GM15510 (cell line): ENCODE data around the gene HS3ST4.

Source experiments
- POLR2A ChIP-seq: IDR thresholded peaks from 3 replicates; pipeline ENCODE4 v1.6.1; 2011; ENCODE audit warnings: borderline replicate concordance; ENCODE audit not compliant: insufficient read length; ENCODE audit errors: extremely low read depth

HS3ST4 gene

DNA sequence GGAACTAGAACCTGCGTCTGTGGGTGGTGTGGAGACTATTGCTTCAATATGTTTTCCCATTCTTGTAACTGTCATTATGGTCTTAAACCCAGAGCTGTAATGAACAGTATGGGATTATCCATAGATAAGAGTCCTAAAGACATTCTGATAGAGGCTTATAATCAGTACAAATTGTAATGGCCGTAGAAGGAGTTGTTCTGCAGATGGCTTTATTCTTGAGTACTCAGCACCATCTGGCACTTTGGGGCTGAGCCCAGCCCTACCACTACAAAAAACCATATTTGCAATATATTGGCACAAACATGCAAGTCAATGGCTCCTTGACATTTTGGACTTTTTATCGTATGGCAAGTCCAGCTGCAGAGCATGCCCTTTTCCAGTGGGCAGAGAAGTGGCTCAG, 150.0 kb downstream of the HS3ST4 start:
- no peak for TF ChIP-seq POLR2A

DNA sequence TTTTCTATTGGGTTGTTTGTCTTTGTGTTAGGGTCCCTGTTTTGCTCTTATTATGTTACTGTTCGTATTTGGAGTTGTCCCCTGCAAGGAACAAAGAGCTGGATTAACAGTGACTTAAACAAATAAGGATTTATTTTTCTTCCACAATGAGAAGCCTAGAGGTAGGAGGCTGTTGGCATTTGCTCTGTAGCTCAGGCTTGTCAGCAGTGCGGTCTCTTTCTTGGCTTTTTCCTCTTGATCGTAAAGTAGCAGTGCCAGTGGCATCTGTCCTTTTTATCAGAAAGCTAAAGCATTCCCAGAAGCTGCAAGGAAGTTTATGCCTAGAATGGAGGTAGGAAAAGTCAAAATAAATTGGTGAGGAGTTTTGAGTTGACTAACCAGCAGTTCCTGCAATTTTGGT, 154.1 kb downstream of the HS3ST4 start:
- no peak for TF ChIP-seq POLR2A

DNA sequence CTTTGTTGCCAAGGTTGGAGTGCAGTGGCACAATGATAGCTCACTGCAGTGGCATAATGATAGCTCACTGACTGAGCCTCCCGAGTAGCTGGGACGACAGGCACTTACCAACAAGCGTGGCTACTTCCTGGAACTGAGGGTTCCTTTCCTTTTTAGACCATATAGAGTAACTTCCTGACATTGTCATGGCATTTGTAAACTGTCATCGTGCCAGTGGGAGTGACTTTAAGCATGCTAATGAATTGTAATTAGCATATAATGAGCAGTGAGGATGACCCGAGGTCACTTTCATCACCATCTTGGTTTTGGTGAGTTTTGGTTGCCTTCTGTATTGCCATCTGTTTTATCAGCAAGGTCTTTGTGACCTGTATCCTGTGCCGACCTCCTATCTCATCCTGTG, 162.4 kb downstream of the HS3ST4 start:
- no peak for TF ChIP-seq POLR2A

DNA sequence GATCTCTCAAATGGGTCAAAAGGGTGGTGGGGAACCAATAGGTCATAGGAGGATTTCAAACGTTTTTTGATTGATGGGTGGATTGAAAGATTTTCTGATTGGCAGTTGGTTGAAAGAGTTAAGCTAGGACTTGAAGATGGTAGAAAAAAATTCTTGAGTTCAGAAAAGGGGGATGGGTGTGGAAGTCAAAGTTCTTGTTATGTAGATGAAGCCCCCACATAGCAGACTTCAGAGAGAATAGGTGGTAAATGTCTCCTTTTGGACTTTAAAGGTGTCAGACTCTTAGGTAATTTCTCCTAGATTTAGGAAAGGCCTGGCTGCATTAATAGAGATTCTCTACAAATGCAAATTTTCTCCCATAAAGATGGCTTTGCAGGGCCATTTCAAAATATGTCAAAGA, 163.3 kb downstream of the HS3ST4 start:
- TF ChIP-seq POLR2A, result no peak

DNA sequence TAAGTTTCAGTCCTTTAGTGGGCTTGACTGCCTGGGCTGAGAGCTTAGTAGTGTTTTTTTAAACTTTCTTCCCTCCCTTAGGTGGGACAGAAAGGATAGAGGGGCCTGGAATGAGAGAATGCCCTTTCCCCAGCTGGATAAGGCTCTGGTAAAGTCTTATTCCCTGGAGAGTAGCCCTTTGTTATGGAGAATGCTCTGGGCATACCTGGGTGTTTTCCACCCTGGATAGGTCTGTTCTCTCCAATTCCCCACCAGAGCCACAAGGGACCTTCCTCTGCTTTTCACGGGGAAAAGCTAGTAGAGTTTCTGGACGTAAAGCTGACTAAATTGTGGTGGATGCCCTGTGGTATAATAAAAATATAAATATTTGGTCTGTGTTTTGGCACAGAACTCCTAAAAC, 164.1 kb downstream of the HS3ST4 start:
- TF ChIP-seq POLR2A, result no peak

DNA sequence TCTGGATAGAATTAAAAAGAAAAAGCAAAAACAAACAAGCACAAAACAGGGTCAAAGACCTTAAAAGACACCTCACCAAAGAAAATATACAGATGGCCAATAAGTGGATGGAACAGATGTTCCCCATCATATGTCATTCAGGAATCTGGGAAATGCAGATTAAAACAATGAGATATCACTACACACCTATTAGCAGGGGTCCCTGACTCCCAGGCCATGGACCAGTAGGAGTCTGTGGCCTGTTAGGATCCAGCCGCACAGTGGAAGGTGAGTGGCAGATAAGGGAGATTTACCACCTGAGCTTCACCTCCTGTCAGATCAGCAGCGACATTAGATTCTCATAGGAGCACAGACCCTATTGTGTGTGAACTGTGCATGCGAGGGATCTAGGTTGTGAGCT, 167.9 kb downstream of the HS3ST4 start:
- no peak for TF ChIP-seq POLR2A

DNA sequence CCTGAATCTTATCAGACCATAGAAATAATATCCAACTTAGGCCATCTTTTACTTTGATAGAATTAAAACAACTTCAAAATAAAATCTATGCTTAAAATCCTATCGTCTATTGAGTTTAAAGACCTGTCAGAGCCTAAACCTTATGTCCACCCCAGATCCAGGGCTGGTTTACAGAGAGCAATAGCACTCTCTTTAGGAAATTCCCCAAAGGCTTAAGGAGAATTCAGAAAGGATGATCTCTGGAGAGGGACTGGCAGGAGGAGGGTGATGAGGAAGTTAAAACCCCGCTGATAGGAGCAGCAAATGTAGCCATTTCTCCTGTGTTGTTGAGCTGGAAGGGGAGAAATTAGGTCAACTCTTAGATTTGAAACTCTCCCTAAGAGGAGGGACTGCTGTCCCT, 175.3 kb downstream of the HS3ST4 start:
- no peak for TF ChIP-seq POLR2A

DNA sequence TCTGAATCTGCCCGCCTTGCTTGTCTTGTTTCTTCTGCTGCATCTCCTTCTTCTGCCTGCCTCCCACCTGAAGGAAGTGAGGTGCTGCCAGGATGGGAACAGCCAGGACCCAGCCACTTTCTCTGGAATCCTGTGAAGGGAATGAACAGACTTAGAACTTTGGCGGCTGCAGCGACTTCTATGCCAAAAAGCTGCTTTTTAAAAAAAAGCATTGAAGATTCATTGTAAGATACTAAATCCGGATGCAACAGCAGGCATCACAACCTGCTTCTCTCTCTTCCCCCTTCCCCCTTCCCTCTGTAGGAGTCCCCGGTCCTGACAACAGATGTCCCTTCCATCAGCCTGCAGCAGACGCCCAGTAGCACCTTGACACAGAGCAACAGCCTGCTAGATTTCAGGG, 176.3 kb downstream of the HS3ST4 start:
- no peak for TF ChIP-seq POLR2A

DNA sequence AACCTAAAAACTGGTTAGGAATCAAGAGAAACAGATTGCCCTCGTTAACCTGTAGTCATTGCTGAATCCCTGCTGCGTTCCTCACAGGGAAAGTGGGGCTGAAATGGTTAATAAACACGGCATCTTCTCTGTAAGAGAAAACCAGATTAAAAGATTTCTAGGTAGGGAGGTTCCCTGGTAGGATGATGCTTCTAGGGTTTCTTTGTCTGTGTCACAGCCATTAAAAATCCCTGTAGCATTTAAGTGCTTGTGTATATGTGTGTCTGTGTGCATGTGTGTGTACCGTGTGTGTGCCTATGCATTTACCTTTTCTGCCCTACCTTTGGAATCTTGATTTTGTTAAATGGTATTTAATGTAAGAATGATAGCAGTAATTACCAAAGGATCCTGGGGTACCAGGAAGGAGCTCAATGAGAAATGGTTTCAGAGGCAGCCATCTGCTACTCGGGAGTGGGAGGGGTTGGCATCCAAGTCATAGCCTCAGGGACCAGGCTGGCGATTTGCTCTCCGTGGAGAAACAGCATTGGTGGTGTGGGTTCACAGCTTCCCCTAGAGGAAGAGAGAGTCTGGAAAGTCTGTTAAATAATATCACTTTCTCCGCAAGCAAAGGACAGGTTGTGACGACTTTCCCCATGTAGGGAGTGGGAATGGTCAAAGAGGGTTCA, 177.1 kb downstream of the HS3ST4 start:
- no peak for TF ChIP-seq POLR2A

DNA sequence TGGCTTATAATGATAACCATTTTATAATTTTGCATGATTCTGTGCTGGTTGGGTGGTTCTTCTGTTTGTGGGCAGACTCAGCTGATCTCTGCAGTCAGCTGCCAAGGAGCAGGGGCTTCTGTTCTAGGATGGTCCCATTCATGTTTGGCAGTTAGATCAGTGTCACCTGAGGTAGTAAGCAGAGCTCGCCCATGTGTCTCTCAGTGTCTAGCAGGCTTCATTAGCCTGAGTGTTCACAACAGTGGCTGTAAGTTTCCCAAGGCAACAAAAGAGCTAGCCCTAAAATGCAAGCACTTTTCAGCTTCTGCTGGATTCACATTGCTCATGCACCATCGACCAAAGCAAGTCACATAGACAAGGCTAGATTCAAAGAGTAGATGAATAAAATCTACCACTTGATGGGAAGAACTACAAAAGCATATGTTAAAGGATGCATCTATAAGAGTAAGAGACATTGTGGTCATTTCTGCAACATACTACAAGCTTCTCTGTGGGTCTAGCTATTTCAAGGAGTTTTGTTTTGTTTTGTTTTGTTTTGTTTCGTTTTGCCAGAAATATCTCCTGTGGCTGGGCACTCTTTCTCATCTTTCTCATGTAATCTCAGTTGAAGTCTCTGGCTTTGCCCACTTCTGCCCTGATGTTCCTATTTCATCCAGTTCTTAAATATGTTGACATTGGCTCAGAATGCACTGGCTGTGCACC, 180.8 kb downstream of the HS3ST4 start:
- TF ChIP-seq POLR2A, result no peak

DNA sequence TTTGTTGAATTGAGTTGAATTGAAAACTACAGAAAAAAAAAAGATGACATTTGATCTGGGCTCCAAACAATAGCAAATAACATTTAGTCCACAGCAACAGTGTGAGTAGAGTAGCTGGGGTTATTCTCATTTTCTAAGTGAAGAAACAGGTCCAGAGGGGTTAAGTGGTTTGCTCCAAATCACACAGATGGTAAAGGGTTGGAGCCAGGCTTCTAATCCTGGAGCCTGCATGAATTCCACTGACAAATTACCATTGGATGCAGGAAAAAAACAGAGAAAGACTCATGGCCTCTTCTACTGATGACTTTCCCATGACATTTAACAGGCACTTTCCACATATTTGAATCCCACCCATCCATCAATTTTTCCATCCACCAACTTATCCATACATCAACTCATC, 182.4 kb downstream of the HS3ST4 start:
- TF ChIP-seq POLR2A, result no peak

DNA sequence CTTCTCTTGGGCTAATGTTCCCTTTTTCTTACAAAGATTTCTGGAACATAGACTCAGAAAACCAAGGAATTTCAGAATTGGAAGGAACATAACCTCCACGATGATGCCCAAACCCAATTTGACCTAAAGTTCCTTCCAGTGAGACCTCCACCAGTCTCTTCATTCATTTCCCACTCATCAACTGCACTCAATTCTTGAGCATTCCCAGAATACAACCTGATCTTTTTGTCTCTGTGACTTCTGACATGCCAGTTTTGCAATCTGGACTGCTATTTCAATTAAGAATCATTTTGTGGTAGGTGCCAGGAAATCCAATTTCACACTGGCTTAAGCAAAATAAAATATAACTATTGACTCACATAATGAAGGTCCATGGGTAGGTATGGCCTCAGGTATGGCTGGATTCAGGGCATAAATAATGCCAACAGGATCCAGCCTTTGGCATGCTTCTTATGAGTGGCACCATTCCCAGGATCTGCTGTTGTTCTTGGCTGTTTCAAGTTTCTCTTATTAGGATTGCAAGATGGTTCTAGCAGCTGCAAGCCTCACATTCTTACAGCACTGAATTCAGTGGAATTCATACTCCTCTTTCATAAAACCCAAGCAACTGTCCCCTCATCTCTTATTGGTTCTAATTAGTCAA, 184.3 kb downstream of the HS3ST4 start:
- no peak for TF ChIP-seq POLR2A

DNA sequence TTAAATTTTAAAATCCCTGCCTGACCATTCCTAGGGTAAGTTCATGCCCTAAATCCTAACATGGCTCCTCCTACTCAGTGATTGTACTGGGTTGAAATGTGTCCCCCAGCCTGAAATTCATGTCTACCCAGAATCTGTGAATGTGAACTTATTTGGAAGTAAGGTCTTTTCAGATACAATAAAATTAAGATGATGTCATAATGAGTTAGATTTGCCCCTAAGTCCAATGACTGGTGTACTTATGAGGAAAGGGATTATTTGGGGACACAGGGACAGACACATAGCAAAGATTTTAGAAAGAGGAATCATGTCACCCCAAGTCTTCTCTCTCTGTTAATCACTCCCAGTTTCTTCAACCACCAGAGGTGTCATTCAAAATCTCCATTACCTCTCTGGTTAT, 185.3 kb downstream of the HS3ST4 start:
- TF ChIP-seq POLR2A, result no peak

DNA sequence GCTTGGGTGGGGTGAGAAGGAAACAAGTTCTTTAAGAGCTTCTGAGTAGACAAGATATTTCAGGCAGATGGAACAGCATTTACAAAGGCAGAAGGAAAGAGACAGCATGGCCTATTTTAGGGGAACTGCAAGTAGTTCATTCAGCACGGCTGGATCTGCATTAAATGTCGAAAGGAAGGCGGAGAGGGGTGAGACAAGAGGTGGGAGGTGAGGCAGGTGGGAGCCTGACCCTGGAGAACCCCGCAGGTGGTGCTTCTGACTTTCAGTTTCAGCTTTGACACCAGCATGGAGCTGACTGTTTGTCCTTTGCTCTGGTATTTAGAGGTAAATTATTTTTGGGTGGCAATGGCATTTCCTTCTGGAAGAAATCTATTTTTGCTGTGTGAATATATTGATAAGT, 194.8 kb downstream of the HS3ST4 start:
- no peak for TF ChIP-seq POLR2A

DNA sequence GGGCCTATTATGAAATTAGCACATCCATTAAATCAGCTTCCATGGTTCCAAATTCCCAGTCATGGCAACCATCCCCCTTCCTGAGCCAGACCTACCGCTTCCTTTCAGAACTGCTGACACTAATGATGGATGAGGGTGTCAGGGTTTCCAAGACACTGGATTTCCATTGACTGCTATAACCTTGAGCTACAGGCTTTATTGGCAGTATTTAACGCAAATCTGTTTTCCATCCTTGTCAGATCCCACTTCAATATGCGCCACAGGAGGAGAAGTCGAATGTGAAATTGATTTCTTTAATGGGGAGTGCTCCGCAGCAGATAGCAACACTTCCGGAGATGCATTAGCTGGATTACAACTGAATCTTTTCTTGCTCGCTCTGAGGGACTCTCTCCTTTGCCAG, 197.1 kb downstream of the HS3ST4 start:
- TF ChIP-seq POLR2A, result no peak

DNA sequence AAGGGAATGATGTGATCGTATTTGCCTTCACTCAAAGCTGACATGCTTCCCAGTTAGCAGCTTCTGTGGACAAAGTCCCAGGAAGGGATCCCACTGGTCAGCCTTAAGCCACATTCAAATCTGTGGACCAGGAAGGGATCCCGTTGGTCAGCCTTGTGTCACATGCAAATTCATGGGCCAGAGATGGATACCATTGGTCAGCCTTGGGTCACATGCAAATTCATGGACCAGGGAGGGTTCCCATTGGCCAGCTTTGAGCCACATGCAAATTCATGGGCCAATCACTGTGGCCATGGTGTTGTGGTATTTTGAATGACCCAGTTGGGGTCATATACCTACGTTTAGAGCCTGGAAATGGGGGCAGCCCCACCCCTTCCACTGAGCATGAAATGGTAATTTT, 201.6 kb downstream of the HS3ST4 start:
- no peak for TF ChIP-seq POLR2A
